ENCODE data around the gene THPO.

THPO gene

DNA sequence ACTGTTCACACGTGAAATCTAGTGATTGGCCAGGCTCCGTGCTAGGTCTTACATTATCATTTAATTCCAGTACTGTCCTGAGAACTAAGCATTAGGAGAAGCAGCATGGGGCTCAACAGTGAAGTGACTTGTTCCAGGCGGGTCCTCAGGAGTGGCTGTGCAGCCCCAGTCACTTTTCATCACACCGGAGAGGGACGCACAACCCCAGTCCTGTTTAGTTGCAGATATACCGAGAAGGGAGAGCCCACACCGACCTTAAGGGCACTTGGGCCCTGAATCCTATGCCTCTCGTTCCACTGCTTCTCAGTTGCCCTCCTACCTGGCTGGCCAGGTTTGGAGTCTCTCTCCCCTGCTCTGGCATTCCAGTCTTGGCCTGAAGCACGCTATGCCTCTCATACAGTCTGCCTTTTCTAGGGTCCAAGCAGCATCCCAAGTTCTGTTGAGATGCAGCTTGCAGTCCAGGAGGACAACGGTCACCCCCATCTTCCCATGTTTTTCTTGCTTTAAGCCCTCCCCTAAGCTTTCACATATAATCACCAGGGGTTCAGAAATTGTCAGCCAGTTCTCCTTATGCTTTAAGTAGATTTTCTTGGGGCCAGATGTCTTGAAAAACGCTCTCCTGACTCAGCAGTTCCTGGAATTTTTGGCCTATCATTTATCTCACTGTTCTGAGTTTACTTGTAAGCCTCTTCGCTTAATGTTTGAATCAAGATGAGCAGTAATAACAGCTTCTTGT, 30.5 kb downstream of the THPO start:
- Histone ChIP-seq H3K9me2 (replicated peaks; ENCODE audit: insufficient read depth, low read length) (no peaks in the 10 kb centered on the region), H3K27me3 (replicated peaks; ENCODE audit: insufficient read depth, low read length) (no peaks in the 10 kb centered on the region), H3K9ac (ENCODE audit: low read length) (no peak overlapping the region), H3K79me2 (ENCODE audit: low read length) (no peaks in the 10 kb centered on the region), H3F3A (ENCODE audit: insufficient read depth, low read length) (no peaks in the 10 kb centered on the region), H3K36me3 (replicated peaks; ENCODE audit: insufficient read depth, low read length) (no peaks in the 10 kb centered on the region), H3K4me2 (ENCODE audit: low read depth, low read length) (no peak overlapping the region), H3K4me1 (ENCODE audit: low read length) (peaks cover 4% of the 10 kb centered on the region; the same call in 1 of the 2 replicates), H2AFZ (ENCODE audit: low read length) (no peak overlapping the region), H3K4me3 (ENCODE audit: low read length) (no peak overlapping the region), H3K27ac (ENCODE audit: low read length) (no peak overlapping the region), H3K9me3 (replicated peaks; ENCODE audit: insufficient read depth, low read length) (no peaks in the 10 kb centered on the region), H4K20me1 (ENCODE audit: insufficient read depth, low read length) (no peaks in the 10 kb centered on the region)
- TF ChIP-seq, protein P1, sequence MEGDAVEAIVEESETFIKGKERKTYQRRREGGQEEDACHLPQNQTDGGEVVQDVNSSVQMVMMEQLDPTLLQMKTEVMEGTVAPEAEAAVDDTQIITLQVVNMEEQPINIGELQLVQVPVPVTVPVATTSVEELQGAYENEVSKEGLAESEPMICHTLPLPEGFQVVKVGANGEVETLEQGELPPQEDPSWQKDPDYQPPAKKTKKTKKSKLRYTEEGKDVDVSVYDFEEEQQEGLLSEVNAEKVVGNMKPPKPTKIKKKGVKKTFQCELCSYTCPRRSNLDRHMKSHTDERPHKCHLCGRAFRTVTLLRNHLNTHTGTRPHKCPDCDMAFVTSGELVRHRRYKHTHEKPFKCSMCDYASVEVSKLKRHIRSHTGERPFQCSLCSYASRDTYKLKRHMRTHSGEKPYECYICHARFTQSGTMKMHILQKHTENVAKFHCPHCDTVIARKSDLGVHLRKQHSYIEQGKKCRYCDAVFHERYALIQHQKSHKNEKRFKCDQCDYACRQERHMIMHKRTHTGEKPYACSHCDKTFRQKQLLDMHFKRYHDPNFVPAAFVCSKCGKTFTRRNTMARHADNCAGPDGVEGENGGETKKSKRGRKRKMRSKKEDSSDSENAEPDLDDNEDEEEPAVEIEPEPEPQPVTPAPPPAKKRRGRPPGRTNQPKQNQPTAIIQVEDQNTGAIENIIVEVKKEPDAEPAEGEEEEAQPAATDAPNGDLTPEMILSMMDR (IDR thresholded peaks at IDR 0.05; ENCODE audit: low read length): no peak
- TF ChIP-seq EZH2 (optimal IDR thresholded peaks at IDR 0.05; ENCODE audit: low read depth, low read length) (no peak), EZH2phosphoT487 (IDR thresholded peaks at IDR 0.05; ENCODE audit: low read length) (no peak)
- DNase-seq: no peak

DNA sequence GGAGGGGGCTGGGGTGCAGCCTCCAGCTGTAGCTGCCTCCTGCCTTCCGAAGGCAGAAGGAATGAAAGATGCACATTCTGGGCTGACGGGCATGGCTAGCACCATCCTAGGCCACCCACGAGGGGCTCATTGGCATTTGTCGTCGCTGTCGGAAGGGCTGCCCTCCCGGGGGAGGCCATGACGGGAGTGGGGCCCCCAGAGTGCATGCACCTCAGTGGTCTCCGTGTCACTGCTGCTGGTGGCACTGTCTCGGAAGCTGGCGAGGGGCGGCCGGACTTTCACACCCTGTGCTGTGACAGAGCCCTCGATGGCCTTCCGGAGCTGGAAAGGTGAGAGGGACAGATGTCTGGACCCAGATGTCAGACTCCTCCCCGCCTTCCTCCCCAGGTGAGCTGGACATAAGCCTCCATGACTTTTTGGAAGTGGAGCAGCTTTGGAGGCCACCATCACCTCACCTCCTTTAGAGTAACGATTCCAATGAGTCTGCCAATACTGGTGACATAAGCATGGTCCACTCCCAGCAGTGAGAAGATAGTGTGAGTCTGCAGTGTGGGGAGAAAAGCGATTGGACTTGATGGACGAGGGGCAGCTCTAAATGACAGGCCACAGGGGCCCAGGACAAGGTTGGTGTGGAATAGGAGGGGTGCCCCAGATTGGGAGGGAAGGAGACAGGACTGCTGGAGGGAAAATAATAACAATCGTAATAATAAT, 31.4 kb downstream of the THPO start:
- Histone ChIP-seq H3K9me2 (replicated peaks; ENCODE audit: insufficient read depth, low read length) (no peaks in the 10 kb centered on the region), H3K4me1 (ENCODE audit: low read length) (peaks cover 4% of the 10 kb centered on the region; the same call in 1 of the 2 replicates), H3K9me3 (replicated peaks; ENCODE audit: insufficient read depth, low read length) (no peaks in the 10 kb centered on the region), H3K4me3 (ENCODE audit: low read length) (no peak overlapping the region), H4K20me1 (ENCODE audit: insufficient read depth, low read length) (no peaks in the 10 kb centered on the region), H2AFZ (ENCODE audit: low read length) (no peak overlapping the region), H3K4me2 (ENCODE audit: low read depth, low read length) (no peak overlapping the region), H3K27me3 (replicated peaks; ENCODE audit: insufficient read depth, low read length) (no peaks in the 10 kb centered on the region), H3F3A (ENCODE audit: insufficient read depth, low read length) (no peaks in the 10 kb centered on the region), H3K79me2 (ENCODE audit: low read length) (no peaks in the 10 kb centered on the region), H3K9ac (ENCODE audit: low read length) (no peak overlapping the region), H3K27ac (ENCODE audit: low read length) (no peak overlapping the region), H3K36me3 (replicated peaks; ENCODE audit: insufficient read depth, low read length) (no peaks in the 10 kb centered on the region)
- no peak for DNase-seq
- TF ChIP-seq, protein P1 (IDR thresholded peaks at IDR 0.05; ENCODE audit: low read length): no peak
- TF ChIP-seq EZH2 (optimal IDR thresholded peaks at IDR 0.05; ENCODE audit: low read depth, low read length) (no peak), EZH2phosphoT487 (IDR thresholded peaks at IDR 0.05; ENCODE audit: low read length) (no peak)

DNA sequence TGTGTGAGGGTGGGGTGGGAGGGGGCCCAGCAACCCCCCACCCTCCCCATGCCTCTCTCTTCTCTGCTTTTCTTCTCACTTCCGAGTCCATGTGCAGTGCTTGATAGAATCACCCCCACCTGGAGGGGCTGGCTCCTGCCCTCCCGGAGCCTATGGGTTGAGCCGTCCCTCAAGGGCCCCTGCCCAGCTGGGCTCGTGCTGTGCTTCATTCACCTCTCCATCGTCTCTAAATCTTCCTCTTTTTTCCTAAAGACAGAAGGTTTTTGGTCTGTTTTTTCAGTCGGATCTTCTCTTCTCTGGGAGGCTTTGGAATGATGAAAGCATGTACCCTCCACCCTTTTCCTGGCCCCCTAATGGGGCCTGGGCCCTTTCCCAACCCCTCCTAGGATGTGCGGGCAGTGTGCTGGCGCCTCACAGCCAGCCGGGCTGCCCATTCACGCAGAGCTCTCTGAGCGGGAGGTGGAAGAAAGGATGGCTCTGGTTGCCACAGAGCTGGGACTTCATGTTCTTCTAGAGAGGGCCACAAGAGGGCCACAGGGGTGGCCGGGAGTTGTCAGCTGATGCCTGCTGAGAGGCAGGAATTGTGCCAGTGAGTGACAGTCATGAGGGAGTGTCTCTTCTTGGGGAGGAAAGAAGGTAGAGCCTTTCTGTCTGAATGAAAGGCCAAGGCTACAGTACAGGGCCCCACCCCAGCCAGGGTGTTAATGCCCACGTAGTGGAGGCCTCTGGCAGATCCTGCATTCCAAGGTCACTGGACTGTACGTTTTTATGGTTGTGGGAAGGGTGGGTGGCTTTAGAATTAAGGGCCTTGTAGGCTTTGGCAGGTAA, 32.5 kb downstream of the THPO start:
- H3K4me2 ChIP-seq (ENCODE audit: low read depth, low read length): no peak overlapping the region
- no peak for TF ChIP-seq EZH2phosphoT487 (IDR thresholded peaks at IDR 0.05; ENCODE audit: low read length)
- TF ChIP-seq, protein P1 (IDR thresholded peaks at IDR 0.05; ENCODE audit: low read length): peak; percentile 82
- TF ChIP-seq EZH2 (optimal IDR thresholded peaks at IDR 0.05; ENCODE audit: low read depth, low read length): no peak
- peaks cover 4% of the 10 kb centered on the region; the same call in 1 of the 2 replicates for H3K4me1 ChIP-seq (ENCODE audit: low read length)
- H4K20me1 ChIP-seq (ENCODE audit: insufficient read depth, low read length): no peaks in the 10 kb centered on the region
- no peak overlapping the region for H3K27ac ChIP-seq (ENCODE audit: low read length)
- H3K4me3 ChIP-seq (ENCODE audit: low read length): no peak overlapping the region
- H2AFZ ChIP-seq (ENCODE audit: low read length): 0 out of 2 replicates have a peak overlapping the region, but pooled peaks have one; percentile 29
- H3F3A ChIP-seq (ENCODE audit: insufficient read depth, low read length): no peaks in the 10 kb centered on the region
- H3K27me3 ChIP-seq (replicated peaks; ENCODE audit: insufficient read depth, low read length): no peaks in the 10 kb centered on the region
- peak; percentile 88 for DNase-seq
- no peak overlapping the region for H3K9ac ChIP-seq (ENCODE audit: low read length)
- H3K9me2 ChIP-seq (replicated peaks; ENCODE audit: insufficient read depth, low read length): no peaks in the 10 kb centered on the region
- H3K36me3 ChIP-seq (replicated peaks; ENCODE audit: insufficient read depth, low read length): no peaks in the 10 kb centered on the region
- H3K9me3 ChIP-seq (replicated peaks; ENCODE audit: insufficient read depth, low read length): no peaks in the 10 kb centered on the region
- H3K79me2 ChIP-seq (ENCODE audit: low read length): no peaks in the 10 kb centered on the region

Measured in MM.1S (cell line).